ENCODE data around the gene PPFIBP2. TPM values are rescaled to one million over a fixed set of nuclear protein-coding genes. Genes with fewer than 3 reads are reported as not detected.

The PPFIBP2 gene
- total RNA-seq, 1 experiment from 2014 or later: 5.7 TPM

DNA sequence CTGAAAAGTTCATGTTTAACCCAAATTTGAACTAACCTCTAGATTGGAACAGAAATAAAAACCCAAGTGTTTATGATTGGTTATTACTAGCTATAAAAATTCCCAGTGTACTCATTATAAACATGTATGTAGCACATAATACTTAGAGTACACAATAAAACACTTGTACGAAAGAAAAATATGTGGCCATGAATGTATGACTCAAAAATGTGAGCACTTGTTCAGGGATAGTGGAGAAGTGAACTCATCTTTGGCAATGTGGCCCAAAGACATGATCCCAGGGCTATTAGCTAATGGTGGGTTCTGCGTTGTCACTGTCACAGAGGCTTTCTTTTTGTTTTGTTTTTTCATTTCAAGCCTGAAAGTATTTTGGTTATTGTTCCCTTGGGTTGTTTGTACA, 72.0 kb downstream of the PPFIBP2 start:
- intact Hi-C loops (cut with micrococcal nuclease): no loop called here
- Histone ChIP-seq H4K20me1 (ENCODE audit: insufficient read depth) (no peaks in the 10 kb centered on the region), H3K9me3 (ENCODE audit: control insufficient read depth in 1 of 2, insufficient read depth in 1 of 2, low read depth in 1 of 2, low read length in 2 of 2) (no peaks in the 10 kb centered on the region), H3K4me1 (ENCODE audit: control insufficient read depth in 1 of 2, insufficient read depth in 2 of 2, low read length in 2 of 2) (no peaks in the 10 kb centered on the region), H3K36me3 (ENCODE audit: control insufficient read depth in 1 of 2, insufficient read depth in 2 of 2, low read length in 2 of 2) (no peaks in the 10 kb centered on the region), H3K9ac (ENCODE audit: low read length) (no peak overlapping the region), H3K4me2 (ENCODE audit: low read length) (no peak overlapping the region), H2AFZ (ENCODE audit: low read depth, low read length, poor library complexity, severe bottlenecking) (no peak overlapping the region), H3K27ac (ENCODE audit: low read depth, low read length) (no peak overlapping the region), H3K9me2 (ENCODE audit: insufficient read depth) (no peaks in the 10 kb centered on the region), H3K27me3 (ENCODE audit: insufficient read depth, low read length) (peaks cover 17% of the 10 kb centered on the region; the same call in 1 of the 2 replicates), H3K4me3 (replicated peaks in 1 of 2; ENCODE audit: low read depth in 1 of 2, low read length in 2 of 2) (no peak overlapping the region), H3K79me2 (ENCODE audit: insufficient read depth, low read length) (no peaks in the 10 kb centered on the region)
- no TSS peak for BruUV-seq (replicated peaks)
- TF ChIP-seq SP1 (IDR thresholded peaks at IDR 0.05; ENCODE audit: low read depth) (no peak), POLR2AphosphoS5 (IDR thresholded peaks at IDR 0.05; ENCODE audit: low read depth, low read length) (no peak), CEBPB (IDR thresholded peaks at IDR 0.05; ENCODE audit: low read depth) (no peak), TCF7L2 (IDR thresholded peaks at IDR 0.05; ENCODE audit: borderline replicate concordance, extremely low read depth, insufficient read depth, insufficient read length) (no peak), JUND (IDR thresholded peaks at IDR 0.05) (no peak), RAD21 (IDR thresholded peaks at IDR 0.05; ENCODE audit: low read depth) (no peak), ZNF274 (IDR thresholded peaks at IDR 0.05; ENCODE audit: low read depth, low read length) (no peak), POLR2A (IDR thresholded peaks at IDR 0.05; ENCODE audit: borderline replicate concordance, extremely low read depth, insufficient read depth, insufficient read length) (no peak)
- TF ChIP-seq, protein P1, sequence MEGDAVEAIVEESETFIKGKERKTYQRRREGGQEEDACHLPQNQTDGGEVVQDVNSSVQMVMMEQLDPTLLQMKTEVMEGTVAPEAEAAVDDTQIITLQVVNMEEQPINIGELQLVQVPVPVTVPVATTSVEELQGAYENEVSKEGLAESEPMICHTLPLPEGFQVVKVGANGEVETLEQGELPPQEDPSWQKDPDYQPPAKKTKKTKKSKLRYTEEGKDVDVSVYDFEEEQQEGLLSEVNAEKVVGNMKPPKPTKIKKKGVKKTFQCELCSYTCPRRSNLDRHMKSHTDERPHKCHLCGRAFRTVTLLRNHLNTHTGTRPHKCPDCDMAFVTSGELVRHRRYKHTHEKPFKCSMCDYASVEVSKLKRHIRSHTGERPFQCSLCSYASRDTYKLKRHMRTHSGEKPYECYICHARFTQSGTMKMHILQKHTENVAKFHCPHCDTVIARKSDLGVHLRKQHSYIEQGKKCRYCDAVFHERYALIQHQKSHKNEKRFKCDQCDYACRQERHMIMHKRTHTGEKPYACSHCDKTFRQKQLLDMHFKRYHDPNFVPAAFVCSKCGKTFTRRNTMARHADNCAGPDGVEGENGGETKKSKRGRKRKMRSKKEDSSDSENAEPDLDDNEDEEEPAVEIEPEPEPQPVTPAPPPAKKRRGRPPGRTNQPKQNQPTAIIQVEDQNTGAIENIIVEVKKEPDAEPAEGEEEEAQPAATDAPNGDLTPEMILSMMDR (IDR thresholded peaks at IDR 0.05 in 2 of 3, conservative IDR thresholded peaks at IDR 0.05 in 1 of 3; ENCODE audit: borderline replicate concordance in 1 of 3, insufficient read depth in 1 of 3, low read depth in 2 of 3, low read length in 2 of 3): no peak
- TF ChIP-seq, protein P2, sequence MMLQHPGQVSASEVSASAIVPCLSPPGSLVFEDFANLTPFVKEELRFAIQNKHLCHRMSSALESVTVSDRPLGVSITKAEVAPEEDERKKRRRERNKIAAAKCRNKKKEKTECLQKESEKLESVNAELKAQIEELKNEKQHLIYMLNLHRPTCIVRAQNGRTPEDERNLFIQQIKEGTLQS (IDR thresholded peaks at IDR 0.05): no peak
- POLR2A ChIA-PET: no interaction called here
- DNase-seq (ENCODE audit: low read depth, low spot score): no peak
- CTCF ChIA-PET: interaction anchor here (1.2 kb wide), 1 partner anchor 15 kb away, joined by 4 read pairs; no protein-coding TSS in a partner anchor
- no peak for ATAC-seq
- RAD21 ChIA-PET (ENCODE audit: low non-redundant PET in 1 of 2, low total read pairs in 2 of 2, uncharacterized antibody in 2 of 2, unreplicated experiment in 2 of 2): no interaction called here

Data from HCT116 (cell line).